ENCODE data around the gene ITIH1. TPM values are rescaled to one million over a fixed set of nuclear protein-coding genes. Genes with fewer than 3 reads are reported as not detected.
"Not testable (repeated sequence)": the region's sequence is repeated elsewhere in the genome, so short reads cannot be mapped to it uniquely, and the experiment has no call there.

Gene ITIH1
- not detected in 2 replicates for total RNA-seq (2021)
- long read RNA-seq: 0 reads

DNA sequence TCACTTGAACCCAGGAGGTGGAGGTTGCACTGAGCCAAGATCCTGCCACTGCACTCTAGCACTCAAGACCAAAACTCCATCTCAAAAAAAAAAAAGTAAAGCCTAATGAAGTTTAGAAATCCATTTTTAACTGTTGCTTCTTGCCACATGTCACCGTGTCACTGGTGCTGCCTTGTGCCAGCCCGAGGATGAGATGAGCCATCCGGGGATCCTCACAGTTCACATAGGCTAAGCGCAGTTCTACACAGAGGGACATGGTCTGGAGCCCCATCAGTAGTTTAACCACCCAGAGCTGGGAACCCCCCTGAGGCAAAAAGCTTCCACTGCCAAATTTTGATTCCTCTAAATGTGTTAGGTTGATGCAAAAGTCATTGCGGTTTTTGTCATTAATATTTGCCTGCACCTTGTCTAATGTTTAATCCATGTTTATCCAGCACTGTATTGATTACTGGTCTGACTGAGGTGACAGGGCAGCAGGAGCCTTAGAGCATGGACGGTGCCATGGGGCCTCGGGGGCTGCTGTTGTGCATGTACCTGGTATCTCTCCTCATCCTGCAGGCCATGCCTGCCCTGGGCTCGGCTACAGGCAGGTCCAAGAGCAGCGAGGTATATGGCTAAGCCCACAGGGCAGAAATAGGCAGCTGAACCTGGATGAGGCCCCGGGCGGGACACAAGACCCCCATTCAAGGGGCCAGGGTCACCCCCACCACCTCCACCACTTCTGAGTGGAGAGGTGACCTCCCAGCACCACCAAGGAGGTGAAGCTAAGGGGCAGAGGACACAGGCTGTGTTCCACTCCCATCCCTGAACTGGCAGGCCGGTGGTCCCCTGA lies at the start of gene ITIH1:
ITIH1 (plus strand) TSS at position 473 of the 832 bp plus-strand sequence; CDS start at position 490, 17 bp downstream.
- Histone ChIP-seq H2BK5ac (ENCODE audit: insufficient read length, low read length) (no peak within 1 kb of the TSS), H3K23ac (ENCODE audit: insufficient read length, low read depth, low read length) (no peak within 1 kb of the TSS), H2BK120ac (ENCODE audit: low read depth, low read length, poor library complexity, severe bottlenecking) (no peak within 1 kb of the TSS), H3K18ac (ENCODE audit: insufficient read length, low read depth, low read length) (no peak within 1 kb of the TSS), H3K9me3 (ENCODE audit: control insufficient read depth, low read depth, low read length) (no peaks in the 10 kb centered on the region), H2AFZ (ENCODE audit: low read length) (no peak within 1 kb of the TSS), H2BK15ac (ENCODE audit: low read depth, low read length) (no peak within 1 kb of the TSS), H4K5ac (ENCODE audit: insufficient read length, low read depth, low read length) (no peak within 1 kb of the TSS), H2BK20ac (ENCODE audit: low read depth, low read length, poor library complexity, severe bottlenecking) (no peak within 1 kb of the TSS), H3K4ac (ENCODE audit: low read depth, low read length) (no peak within 1 kb of the TSS), H2BK12ac (ENCODE audit: insufficient read length, low read depth, low read length) (no peak within 1 kb of the TSS), H3K27ac (ENCODE audit: insufficient read length, low read depth, low read length) (no peak within 1 kb of the TSS), H3K9ac (ENCODE audit: extremely low read depth, insufficient read length, low read length) (no peak within 1 kb of the TSS), H3K4me2 (ENCODE audit: insufficient read depth, insufficient read length, low read length) (no peak within 1 kb of the TSS), H3K4me1 (ENCODE audit: insufficient read depth, low read length) (peaks cover 3% of the 10 kb centered on the region), H2AK5ac (ENCODE audit: insufficient read length, low read length) (no peak within 1 kb of the TSS), H3K79me2 (ENCODE audit: insufficient read depth, low read length) (no peaks in the 10 kb centered on the region), H3K14ac (ENCODE audit: insufficient read depth, low read length) (no peak within 1 kb of the TSS), H4K20me1 (ENCODE audit: control insufficient read depth, insufficient read depth, insufficient read length) (no peaks in the 10 kb centered on the region), H3T11ph (ENCODE audit: low read length) (no peak within 1 kb of the TSS), H3K23me2 (ENCODE audit: insufficient read length, low read depth, low read length, poor library complexity, severe bottlenecking) (no peaks in the 10 kb centered on the region), H3K27me3 (ENCODE audit: insufficient read depth, low read length) (no peaks in the 10 kb centered on the region), H4K8ac (replicated peaks; ENCODE audit: insufficient read length, low read depth, low read length) (no peak within 1 kb of the TSS), H4K91ac (ENCODE audit: insufficient read length, low read depth, low read length) (no peak within 1 kb of the TSS), H3K56ac (ENCODE audit: insufficient read length, low read depth, low read length) (no peak within 1 kb of the TSS), H3K79me1 (ENCODE audit: insufficient read depth, low read depth, low read length, poor library complexity, severe bottlenecking) (no peaks in the 10 kb centered on the region)
- Mint-ChIP-seq H3K4me1 (peaks cover 7 to 8% of the 10 kb centered on the region in 2 experiments), H3K4me3 (no peak within 1 kb of the TSS), H3K27ac (no peak within 1 kb of the TSS), H3K9me3 (no peaks in the 10 kb centered on the region), H3K27me3 (ENCODE audit: low read depth) (peaks cover 13% of the 10 kb centered on the region), H3K36me3 (ENCODE audit: insufficient read depth in 1 of 3, low read depth in 3 of 3) (no peaks in the 10 kb centered on the region)
- WGBS (ENCODE audit: extremely low coverage, insufficient read length, low lambda C conversion rate): no CpG with 5 or more reads among the region's 12 CpGs
- no peak for TF ChIP-seq CTCF (conservative IDR thresholded peaks at IDR 0.05)
- DNase-seq: no peak

GRCh38 chr3:52728753-52729152 lies 48.6 kb upstream of the ITIH1 start:
- no CpG with 5 or more reads among the region's 3 CpGs for WGBS (ENCODE audit: extremely low coverage, insufficient read length, low lambda C conversion rate)
- H3K27ac ChIP-seq (ENCODE audit: insufficient read length, low read depth, low read length); H2BK20ac ChIP-seq (ENCODE audit: low read depth, low read length, poor library complexity, severe bottlenecking); H3K18ac ChIP-seq (ENCODE audit: insufficient read length, low read depth, low read length); H3K27ac Mint-ChIP-seq; H3K4me1 ChIP-seq (ENCODE audit: insufficient read depth, low read length); H3K56ac ChIP-seq (ENCODE audit: insufficient read length, low read depth, low read length); H4K91ac ChIP-seq (ENCODE audit: insufficient read length, low read depth, low read length); H4K20me1 ChIP-seq (ENCODE audit: control insufficient read depth, insufficient read depth, insufficient read length); H4K8ac ChIP-seq (replicated peaks; ENCODE audit: insufficient read length, low read depth, low read length); H3K79me2 ChIP-seq (ENCODE audit: insufficient read depth, low read length); H3K79me1 ChIP-seq (ENCODE audit: insufficient read depth, low read depth, low read length, poor library complexity, severe bottlenecking); H3K9ac ChIP-seq (ENCODE audit: extremely low read depth, insufficient read length, low read length); H2AFZ ChIP-seq (ENCODE audit: low read length); H3K27me3 Mint-ChIP-seq (ENCODE audit: low read depth); H2BK5ac ChIP-seq (ENCODE audit: insufficient read length, low read length); H3K4me1 Mint-ChIP-seq; H3K4ac ChIP-seq (ENCODE audit: low read depth, low read length); H3K4me3 Mint-ChIP-seq; H2AK5ac ChIP-seq (ENCODE audit: insufficient read length, low read length); H2BK15ac ChIP-seq (ENCODE audit: low read depth, low read length); H4K5ac ChIP-seq (ENCODE audit: insufficient read length, low read depth, low read length); H3K9me3 ChIP-seq (ENCODE audit: control insufficient read depth, low read depth, low read length); H3K4me2 ChIP-seq (ENCODE audit: insufficient read depth, insufficient read length, low read length); H3K23ac ChIP-seq (ENCODE audit: insufficient read length, low read depth, low read length); H2BK120ac ChIP-seq (ENCODE audit: low read depth, low read length, poor library complexity, severe bottlenecking); H3K14ac ChIP-seq (ENCODE audit: insufficient read depth, low read length); H3T11ph ChIP-seq (ENCODE audit: low read length); H3K23me2 ChIP-seq (ENCODE audit: insufficient read length, low read depth, low read length, poor library complexity, severe bottlenecking); DNase-seq; H2BK12ac ChIP-seq (ENCODE audit: insufficient read length, low read depth, low read length); H3K27me3 ChIP-seq (ENCODE audit: insufficient read depth, low read length): not testable (repeated sequence)
- peaks cover 16 to 18% of the 10 kb centered on the region in 2 experiments for H3K9me3 Mint-ChIP-seq
- peaks cover 53 to 63% (median 58%) of the 10 kb centered on the region in 3 experiments for H3K36me3 Mint-ChIP-seq (ENCODE audit: insufficient read depth in 1 of 3, low read depth in 3 of 3)
